Activated naive CD4-positive, alpha-beta T cell treated with anti-CD3 and anti-CD28 coated beads, Interleukin-2, amount 10 ng/mL, durations not matched to agents 7 days and 5 days (primary cell): ENCODE results near the gene MEGF10.
A peak's percentile ranks its signal among the peaks of the same experiment; 100 is the strongest.
"Not testable (repeated sequence)": the region's sequence is repeated elsewhere in the genome, so short reads cannot be mapped to it uniquely, and the experiment has no call there.

ENCODE experiments used
- CTCF ChIA-PET: fragments of 350-600 bp; sonication (Branson Sonifier 250); formaldehyde crosslinking; loops from one replicate; lab custom pipeline; 2021; ENCODE audit warnings: antibody characterized with exemption; lab: Charles Lee
- DNase-seq: peaks from one replicate; pipeline ENCODE4 v3.0.0-alpha.2; 2020
- H3K27ac Mint-ChIP-seq: one replicate; pipeline ENCODE4 v1.8.0; 2021; ENCODE audit warnings: mild to moderate bottlenecking, moderate library complexity, mixed read lengths
- H3K27me3 Mint-ChIP-seq: one replicate; pipeline ENCODE4 v1.8.0; 2021; ENCODE audit warnings: mild to moderate bottlenecking, mixed read lengths
- H3K36me3 Mint-ChIP-seq: one replicate; pipeline ENCODE4 v1.8.0; 2021; ENCODE audit warnings: mixed read lengths
- H3K4me1 Mint-ChIP-seq: one replicate; pipeline ENCODE4 v1.8.0; 2021; ENCODE audit warnings: mixed read lengths
- H3K4me3 Mint-ChIP-seq: one replicate; pipeline ENCODE4 v1.8.0; 2021; ENCODE audit warnings: mild to moderate bottlenecking, moderate library complexity, mixed read lengths
- H3K9me3 Mint-ChIP-seq: one replicate; pipeline ENCODE4 v1.8.0; 2021; ENCODE audit warnings: mixed read lengths

MEGF10 gene

DNA sequence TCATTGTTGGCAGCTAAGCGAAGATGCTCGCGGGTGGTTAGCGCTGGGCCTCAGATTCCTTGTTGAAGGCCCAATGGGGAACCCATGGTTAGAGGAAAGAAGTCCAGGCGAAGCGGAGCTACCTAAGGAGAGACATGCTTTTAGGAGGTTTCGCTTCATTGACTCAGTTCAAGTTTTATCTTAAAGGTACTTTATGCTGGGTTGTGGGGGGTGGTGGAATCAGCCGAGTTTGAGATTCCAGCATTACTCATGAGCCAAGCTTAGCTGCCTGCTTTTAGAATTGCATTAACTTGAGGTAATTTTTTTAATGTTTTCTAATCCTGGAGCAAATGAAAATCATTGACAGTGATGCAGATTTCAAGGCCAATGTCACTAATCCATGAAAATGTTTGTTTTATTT lies 16.1 kb downstream of the MEGF10 start:
- no peaks in the 10 kb centered on the region for H3K4me1 Mint-ChIP-seq
- no peaks in the 10 kb centered on the region for H3K36me3 Mint-ChIP-seq
- no peak overlapping the region for H3K4me3 Mint-ChIP-seq
- no peaks in the 10 kb centered on the region for H3K9me3 Mint-ChIP-seq
- no peak for DNase-seq
- CTCF ChIA-PET = interaction anchor here (0.8 kb wide), 1 partner anchor 18 kb away, joined by 3 read pairs; no protein-coding TSS in a partner anchor
- peaks cover 11% of the 10 kb centered on the region for H3K27me3 Mint-ChIP-seq
- H3K27ac Mint-ChIP-seq = no peak overlapping the region

DNA sequence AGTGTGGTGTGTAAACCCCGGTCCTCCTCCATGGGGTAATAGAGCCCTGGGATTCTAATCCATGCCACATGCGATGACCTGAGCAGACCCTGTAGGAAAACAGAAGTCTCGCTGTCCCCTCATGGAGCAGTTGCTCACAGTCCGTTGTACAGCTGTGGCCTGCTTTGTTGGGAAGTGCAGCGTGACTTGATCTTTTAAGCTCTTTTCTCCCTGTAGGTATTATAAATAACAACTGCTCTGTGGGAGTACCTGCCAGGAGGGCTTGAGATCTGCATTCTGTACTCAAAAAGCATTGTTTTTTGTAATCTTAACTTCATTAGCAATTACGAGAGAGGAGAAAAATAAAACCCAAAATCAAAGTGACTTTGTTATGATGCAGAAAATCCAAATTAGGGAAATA lies 17.3 kb downstream of the MEGF10 start:
- H3K4me1 Mint-ChIP-seq = no peaks in the 10 kb centered on the region
- no peak overlapping the region for H3K4me3 Mint-ChIP-seq
- no peak overlapping the region for H3K27ac Mint-ChIP-seq
- no peaks in the 10 kb centered on the region for H3K9me3 Mint-ChIP-seq
- H3K36me3 Mint-ChIP-seq = no peaks in the 10 kb centered on the region
- no peak for DNase-seq
- H3K27me3 Mint-ChIP-seq = peaks cover 7% of the 10 kb centered on the region
- CTCF ChIA-PET = no interaction called here

DNA sequence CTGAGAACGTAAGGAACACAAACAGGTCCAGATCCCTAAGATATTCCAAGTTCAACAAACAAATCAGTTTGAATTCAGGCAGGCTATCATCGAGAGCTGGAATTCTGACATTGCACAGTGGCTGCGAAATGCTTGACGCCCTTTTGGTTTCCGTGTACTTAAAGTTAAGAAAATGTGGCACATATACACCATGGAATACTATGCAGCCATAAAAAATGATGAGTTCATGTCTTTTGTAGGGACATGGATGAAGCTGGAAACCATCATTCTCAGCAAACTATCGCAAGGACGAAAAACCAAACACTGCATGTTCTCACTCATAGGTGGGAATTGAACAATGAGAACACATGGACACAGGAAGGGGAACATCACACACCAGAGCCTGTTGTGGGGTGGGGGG lies 17.7 kb downstream of the MEGF10 start:
- H3K27me3 Mint-ChIP-seq, H3K4me3 Mint-ChIP-seq, H3K36me3 Mint-ChIP-seq, DNase-seq, H3K27ac Mint-ChIP-seq, H3K4me1 Mint-ChIP-seq, H3K9me3 Mint-ChIP-seq, CTCF ChIA-PET: not testable (repeated sequence)

DNA sequence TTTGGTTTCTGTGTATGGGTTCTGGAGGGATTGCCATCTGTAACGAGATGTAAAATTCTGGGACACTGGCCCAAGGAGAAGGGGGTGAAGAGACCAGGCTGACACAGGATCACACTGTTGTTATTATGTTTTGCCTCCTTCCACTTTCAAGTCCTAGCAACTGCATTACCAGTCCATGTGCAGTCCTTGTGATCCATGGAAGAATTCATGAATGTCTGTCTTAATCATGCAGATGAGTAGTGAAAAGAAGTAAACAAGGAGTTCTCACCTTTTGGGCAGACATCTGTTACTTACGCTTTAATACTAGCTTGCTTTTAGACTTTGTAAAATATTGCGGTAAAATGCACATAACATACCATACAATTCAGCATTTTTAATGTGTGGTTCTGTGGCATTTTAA lies 18.3 kb downstream of the MEGF10 start:
- Mint-ChIP-seq H3K4me1 (no peaks in the 10 kb centered on the region), H3K36me3 (no peaks in the 10 kb centered on the region), H3K27me3 (peaks cover 7% of the 10 kb centered on the region), H3K4me3 (no peak overlapping the region), H3K27ac (no peak overlapping the region), H3K9me3 (no peaks in the 10 kb centered on the region)
- CTCF ChIA-PET = no interaction called here
- DNase-seq = no peak

DNA sequence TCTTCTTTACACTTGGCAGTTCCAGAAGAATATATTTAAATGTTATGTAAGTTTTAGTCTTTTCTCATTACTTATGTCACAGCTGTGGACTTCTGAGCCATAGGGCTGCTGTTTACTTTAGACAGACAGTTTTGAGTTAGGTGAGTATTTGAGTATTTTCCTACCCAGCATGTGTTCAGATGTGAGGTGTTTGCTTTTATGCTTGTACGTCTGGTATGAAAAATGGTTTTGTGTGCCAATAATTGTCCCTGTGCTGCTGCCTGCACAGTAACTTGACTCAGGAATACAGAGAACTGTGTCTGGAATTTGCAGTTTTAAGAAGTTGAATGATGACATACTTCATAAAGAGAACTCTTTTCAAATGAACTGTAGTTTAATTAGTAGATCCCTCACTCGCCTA lies 20.8 kb downstream of the MEGF10 start:
- DNase-seq = no peak
- no peak overlapping the region for H3K27ac Mint-ChIP-seq
- H3K4me1 Mint-ChIP-seq = no peaks in the 10 kb centered on the region
- H3K36me3 Mint-ChIP-seq = no peaks in the 10 kb centered on the region
- peaks cover 7% of the 10 kb centered on the region for H3K27me3 Mint-ChIP-seq
- no peak overlapping the region for H3K4me3 Mint-ChIP-seq
- H3K9me3 Mint-ChIP-seq = no peaks in the 10 kb centered on the region
- CTCF ChIA-PET = interaction anchor here (0.8 kb wide), 1 partner anchor 691 kb away, joined by 3 read pairs; no protein-coding TSS in a partner anchor

DNA sequence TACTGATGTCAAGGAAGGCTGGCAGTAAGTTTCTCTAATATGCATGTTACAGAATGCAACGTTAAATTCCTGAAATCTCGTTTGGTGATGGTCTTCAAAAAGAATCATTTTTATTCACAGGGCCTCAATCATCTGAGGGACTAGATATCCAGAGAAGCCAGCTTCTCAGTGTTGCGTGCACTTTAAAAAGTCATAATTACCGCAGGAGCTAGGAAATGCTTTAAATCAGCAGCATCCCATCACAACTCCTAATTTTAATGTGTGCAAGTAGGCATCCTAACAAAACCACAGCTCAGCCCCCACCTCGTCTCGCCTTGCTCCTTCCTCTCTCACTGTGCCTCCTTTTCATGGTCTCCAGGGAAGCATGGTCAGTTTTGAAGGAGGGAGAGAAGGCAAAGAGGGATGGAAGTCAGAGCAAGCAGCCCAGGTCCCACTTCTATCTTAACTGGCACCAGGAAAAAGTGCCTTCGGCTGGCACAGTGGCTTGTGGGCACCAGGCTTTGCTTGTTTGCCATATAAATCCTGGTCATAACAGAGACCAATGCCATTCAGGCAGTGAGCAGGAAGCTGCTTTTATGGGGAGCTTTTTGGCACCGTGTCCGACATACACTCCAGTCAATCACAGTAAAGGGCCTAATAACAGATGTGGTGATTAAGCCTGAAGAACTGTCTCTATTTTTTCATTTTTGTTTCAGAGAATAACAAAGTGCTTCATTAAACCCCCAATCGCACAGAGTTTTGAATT lies 21.4 kb downstream of the MEGF10 start:
- Mint-ChIP-seq H3K27me3 (peaks cover 7% of the 10 kb centered on the region), H3K27ac (no peak overlapping the region), H3K36me3 (no peaks in the 10 kb centered on the region), H3K4me3 (no peak overlapping the region), H3K4me1 (no peaks in the 10 kb centered on the region), H3K9me3 (no peaks in the 10 kb centered on the region)
- DNase-seq = no peak
- CTCF ChIA-PET = interaction anchor here (0.6 to 2.1 kb wide), 3 partner anchors 8 to 1070 kb away, joined by 3 to 6 read pairs (median 3); no protein-coding TSS in a partner anchor

DNA sequence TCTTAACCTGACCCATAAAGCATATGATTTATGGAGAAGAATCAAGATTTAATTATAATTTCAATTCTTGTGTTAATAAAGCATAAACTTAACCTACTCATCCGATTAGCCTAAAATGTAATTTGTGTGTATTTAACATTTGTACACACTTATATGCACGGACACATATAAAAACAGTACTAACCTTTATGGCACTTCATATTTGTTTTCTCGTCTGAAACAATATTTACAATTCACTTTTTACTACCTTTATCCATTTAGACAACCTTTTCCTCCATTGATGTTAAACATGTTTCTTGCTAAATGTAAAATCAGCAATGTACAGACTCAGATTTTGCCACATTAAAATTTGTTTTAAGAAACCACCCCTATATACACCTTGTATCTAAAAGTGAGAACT lies 22.8 kb downstream of the MEGF10 start:
- Mint-ChIP-seq H3K27ac (no peak overlapping the region), H3K27me3 (peaks cover 4% of the 10 kb centered on the region), H3K4me3 (no peak overlapping the region), H3K9me3 (no peaks in the 10 kb centered on the region), H3K4me1 (no peaks in the 10 kb centered on the region), H3K36me3 (no peaks in the 10 kb centered on the region)
- CTCF ChIA-PET = interaction anchor here (0.7 to 2.1 kb wide), 7 partner anchors 9 to 655 kb away, joined by 3 to 7 read pairs (median 4); no protein-coding TSS in a partner anchor
- DNase-seq = no peak

DNA sequence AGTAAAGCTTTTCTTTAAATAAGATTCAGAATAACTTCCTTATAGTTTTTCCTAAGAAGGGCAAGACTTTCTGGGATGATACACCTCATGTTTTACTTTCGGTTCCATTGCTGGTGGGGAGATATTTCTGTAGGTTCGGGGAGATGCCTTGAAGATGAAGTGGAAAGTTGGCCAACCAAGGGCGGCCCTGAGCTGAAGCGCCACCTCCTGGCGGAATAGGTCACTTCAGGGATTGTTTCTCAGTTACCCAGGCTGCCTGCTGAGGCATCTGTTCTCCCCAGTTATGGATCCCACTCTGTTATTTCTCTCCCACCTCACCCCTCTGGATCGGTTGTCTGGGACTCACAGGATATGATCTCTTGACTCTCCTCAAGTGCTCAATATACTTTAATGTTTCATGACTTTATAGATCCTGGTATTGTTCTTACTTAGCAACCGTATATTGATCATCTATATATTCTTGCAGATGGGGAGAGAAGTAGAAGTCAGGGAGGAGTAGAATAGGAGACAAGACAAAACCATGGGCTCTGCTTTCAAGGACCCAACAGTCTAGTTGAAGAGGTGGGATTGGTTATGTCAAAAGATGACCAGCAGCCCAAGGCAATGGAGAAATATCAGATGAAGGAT lies 23.4 kb downstream of the MEGF10 start:
- Mint-ChIP-seq H3K9me3 (no peaks in the 10 kb centered on the region), H3K27ac (no peak overlapping the region), H3K27me3 (peaks cover 4% of the 10 kb centered on the region), H3K4me1 (no peaks in the 10 kb centered on the region), H3K36me3 (no peaks in the 10 kb centered on the region), H3K4me3 (no peak overlapping the region)
- CTCF ChIA-PET = interaction anchor here (0.7 to 2.1 kb wide), 7 partner anchors 10 to 655 kb away, joined by 3 to 7 read pairs (median 4); no protein-coding TSS in a partner anchor
- DNase-seq = peak; percentile 75

DNA sequence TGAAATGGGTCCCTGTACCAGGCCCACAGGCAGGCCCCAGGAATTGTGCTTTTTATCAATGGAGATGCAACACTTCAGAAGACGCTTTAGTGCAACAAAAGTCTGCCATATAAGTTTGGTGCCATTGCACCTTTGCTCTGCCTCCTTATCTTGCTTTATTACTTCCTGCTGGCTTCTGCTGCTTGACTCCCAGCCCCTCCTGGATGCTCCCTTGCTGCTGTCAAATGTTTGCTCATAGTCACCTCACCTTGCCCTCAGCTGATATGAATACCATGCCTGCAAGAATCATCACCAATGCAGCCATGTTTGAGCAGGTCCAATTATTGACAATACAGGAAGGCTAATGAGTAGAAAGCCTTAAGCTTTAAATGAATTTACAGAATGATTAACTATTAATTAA lies 25.4 kb downstream of the MEGF10 start:
- no peaks in the 10 kb centered on the region for H3K9me3 Mint-ChIP-seq
- no peak overlapping the region for H3K27ac Mint-ChIP-seq
- peaks cover 9% of the 10 kb centered on the region for H3K4me1 Mint-ChIP-seq
- no peak overlapping the region for H3K4me3 Mint-ChIP-seq
- no peak for DNase-seq
- H3K27me3 Mint-ChIP-seq = no peaks in the 10 kb centered on the region
- CTCF ChIA-PET = no interaction called here
- no peaks in the 10 kb centered on the region for H3K36me3 Mint-ChIP-seq

DNA sequence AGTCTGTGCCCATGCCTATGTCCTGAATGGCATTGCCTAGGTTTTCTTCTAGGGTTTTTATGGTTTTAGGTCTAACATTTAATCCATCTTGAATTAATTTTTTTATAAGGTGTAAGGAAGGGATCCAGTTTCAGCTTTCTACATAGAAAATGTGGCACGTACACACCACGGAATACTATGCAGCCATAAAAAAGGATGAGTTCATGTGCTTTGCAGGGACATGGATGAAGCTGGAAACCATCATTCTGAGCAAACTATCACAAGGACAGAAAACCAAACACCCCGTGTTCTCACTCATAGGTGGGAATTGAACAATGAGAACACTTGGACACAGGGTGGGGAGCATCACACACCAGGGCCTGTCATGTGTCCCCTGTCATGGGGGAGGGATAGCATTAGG lies 26.8 kb downstream of the MEGF10 start:
- H3K27ac Mint-ChIP-seq, H3K4me1 Mint-ChIP-seq, H3K36me3 Mint-ChIP-seq, DNase-seq, H3K9me3 Mint-ChIP-seq, H3K4me3 Mint-ChIP-seq, H3K27me3 Mint-ChIP-seq, CTCF ChIA-PET: not testable (repeated sequence)

DNA sequence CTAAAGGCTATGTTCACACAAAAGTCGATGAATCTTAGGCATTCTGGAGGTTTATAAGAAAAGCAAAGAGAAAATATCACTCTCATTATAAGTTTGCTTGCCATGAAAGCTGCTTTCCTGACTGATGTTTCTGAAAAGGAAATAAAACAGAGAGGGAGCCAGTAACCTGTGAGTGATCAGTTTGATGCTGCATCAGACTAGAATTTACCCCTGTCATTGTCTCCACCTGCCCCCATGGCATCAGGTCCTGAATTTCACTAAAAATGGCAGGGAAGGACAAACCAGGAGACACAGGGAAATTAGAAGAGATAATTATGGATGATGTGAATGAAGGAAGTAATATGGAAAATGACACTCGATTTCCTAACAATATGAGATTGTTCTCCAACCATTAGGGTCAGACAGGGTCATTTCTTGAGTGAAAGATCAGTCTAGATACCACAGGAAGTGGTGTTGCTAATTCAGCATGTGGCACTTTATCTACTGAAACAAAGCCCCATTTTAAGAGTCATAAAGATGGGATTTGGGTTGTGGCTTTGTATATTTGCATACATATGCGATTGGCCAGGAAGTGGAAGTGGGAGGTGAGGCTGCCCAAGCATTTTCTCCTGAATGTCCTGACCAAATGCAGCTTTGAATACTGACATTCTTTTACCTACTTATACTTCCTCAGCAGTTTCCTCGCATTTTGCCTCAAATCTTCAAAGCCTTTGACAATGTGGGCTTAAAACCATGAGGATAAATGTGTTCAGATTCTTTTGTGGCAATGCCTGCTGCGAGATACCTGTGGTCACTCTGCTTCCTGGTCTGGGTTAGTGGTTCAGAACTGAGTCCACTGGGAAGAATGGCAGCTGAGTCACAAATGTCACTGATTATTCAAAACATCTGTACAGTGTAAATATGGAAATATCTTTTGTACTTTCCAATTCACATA lies 29.7 kb downstream of the MEGF10 start:
- Mint-ChIP-seq H3K4me1 (peaks cover 9% of the 10 kb centered on the region), H3K27ac (no peak overlapping the region), H3K36me3 (no peaks in the 10 kb centered on the region), H3K9me3 (no peaks in the 10 kb centered on the region), H3K27me3 (no peaks in the 10 kb centered on the region), H3K4me3 (no peak overlapping the region)
- CTCF ChIA-PET = interaction anchor here (1.0 to 1.1 kb wide), 2 partner anchors 32 to 173 kb away, joined by 3 to 4 read pairs; no protein-coding TSS in a partner anchor
- no peak for DNase-seq

DNA sequence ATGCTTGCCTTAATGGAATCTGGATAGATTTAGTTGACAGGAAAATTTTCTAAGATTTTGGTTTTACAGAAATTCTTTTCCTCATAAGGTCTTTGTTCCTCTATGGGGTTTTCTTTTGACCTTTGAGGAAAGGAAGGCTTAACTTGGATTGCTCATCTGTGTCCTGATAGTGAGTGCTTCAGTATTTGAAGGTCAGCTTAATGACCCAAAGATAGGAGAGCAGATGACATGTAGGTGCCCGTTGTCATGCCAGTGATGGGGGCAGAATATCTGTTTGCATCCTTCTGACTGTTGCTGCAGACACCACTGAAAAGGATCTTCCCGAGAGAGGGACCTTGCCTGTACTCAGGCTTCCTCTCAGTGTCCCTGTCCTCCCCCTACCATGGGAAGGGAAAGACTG lies 30.9 kb downstream of the MEGF10 start:
- no peak for DNase-seq
- no peaks in the 10 kb centered on the region for H3K27me3 Mint-ChIP-seq
- CTCF ChIA-PET = interaction anchor here (1.0 kb wide), 1 partner anchor 31 kb away, joined by 3 read pairs; no protein-coding TSS in a partner anchor
- H3K4me3 Mint-ChIP-seq = no peak overlapping the region
- peaks cover 9% of the 10 kb centered on the region for H3K4me1 Mint-ChIP-seq
- H3K27ac Mint-ChIP-seq = no peak overlapping the region
- no peaks in the 10 kb centered on the region for H3K9me3 Mint-ChIP-seq
- H3K36me3 Mint-ChIP-seq = no peaks in the 10 kb centered on the region

DNA sequence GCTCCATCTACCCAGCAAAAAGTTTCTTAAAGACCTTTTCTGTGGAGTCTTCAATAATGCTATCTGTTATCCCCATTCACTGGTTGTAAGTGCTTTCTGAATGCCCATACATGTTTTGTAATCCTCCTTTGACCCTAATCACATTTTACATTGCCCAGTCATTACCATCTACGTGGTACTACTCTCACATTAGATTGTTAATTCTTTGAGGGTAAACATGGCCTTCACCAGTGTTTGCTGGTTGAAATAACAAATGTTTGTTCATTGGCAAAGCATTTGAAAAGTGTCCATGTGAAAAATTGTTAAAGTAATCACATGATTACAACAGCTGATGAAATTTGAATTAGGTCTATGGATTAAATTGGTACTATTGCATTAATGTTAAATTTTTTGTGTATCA lies 31.8 kb downstream of the MEGF10 start:
- CTCF ChIA-PET = no interaction called here
- no peak overlapping the region for H3K4me3 Mint-ChIP-seq

DNA sequence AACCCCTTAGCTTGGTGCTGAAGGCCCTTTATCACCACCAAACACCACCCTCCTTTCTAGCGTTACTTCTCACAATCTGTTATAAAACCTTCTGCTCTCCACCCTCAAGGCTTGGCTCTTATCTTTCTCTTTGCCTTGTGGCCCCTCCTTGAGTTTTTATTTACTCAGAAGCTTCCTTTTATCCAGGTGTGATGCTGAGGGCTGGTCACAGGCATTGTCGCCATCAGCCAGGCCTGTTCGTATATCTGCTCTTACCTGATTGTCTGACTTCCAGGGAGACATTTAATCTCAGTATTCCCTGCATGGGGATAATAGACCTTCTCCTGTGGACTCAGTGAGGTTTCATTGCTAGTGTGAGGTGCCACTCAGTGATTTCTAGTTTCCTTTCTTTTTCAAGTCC lies 34.2 kb downstream of the MEGF10 start:
- no peaks in the 10 kb centered on the region for H3K36me3 Mint-ChIP-seq
- H3K9me3 Mint-ChIP-seq = no peaks in the 10 kb centered on the region
- no peaks in the 10 kb centered on the region for H3K27me3 Mint-ChIP-seq
- no peak for DNase-seq
- H3K27ac Mint-ChIP-seq = no peak overlapping the region
- peaks cover 9% of the 10 kb centered on the region for H3K4me1 Mint-ChIP-seq
- no peak overlapping the region for H3K4me3 Mint-ChIP-seq
- CTCF ChIA-PET = no interaction called here

More for the DNA sequence above, 31.8 kb downstream of the MEGF10 start:
- Mint-ChIP-seq H3K27me3 (no peaks in the 10 kb centered on the region), H3K27ac (no peak overlapping the region), H3K4me1 (peaks cover 9% of the 10 kb centered on the region), H3K36me3 (no peaks in the 10 kb centered on the region), H3K9me3 (no peaks in the 10 kb centered on the region)
- no peak for DNase-seq
